ENCODE data around the gene APH1B.

The APH1B gene

GRCh38 chr15:63347074-63347857 lies 69.9 kb downstream of the APH1B start:
- no peak for DNase-seq (ENCODE audit: low spot score)

GRCh38 chr15:63348392-63348791 lies 71.0 kb downstream of the APH1B start:
- Histone ChIP-seq H3K18ac (ENCODE audit: low read length) (no peak overlapping the region), H3K4ac (ENCODE audit: low read length) (no peak overlapping the region), H3K9ac (ENCODE audit: low read depth, low read length, poor library complexity) (no peak overlapping the region), H3K23ac (ENCODE audit: low read depth, low read length, poor library complexity) (no peak overlapping the region), H2AK5ac (ENCODE audit: low read depth, low read length) (no peak overlapping the region), H3K9me3 (replicated peaks in 1 of 2; ENCODE audit: control insufficient read depth in 2 of 2, insufficient read depth in 1 of 2, low read depth in 1 of 2, low read length in 2 of 2) (no peaks in the 10 kb centered on the region), H2BK120ac (ENCODE audit: low read depth, low read length) (no peak overlapping the region), H3K4me1 (ENCODE audit: control insufficient read depth in 2 of 2, insufficient read depth in 1 of 2, low read depth in 1 of 2, low read length in 2 of 2) (peaks cover 0 to 9% of the 10 kb centered on the region in 2 donors), H2BK5ac (ENCODE audit: low read length) (no peak overlapping the region), H3K4me2 (ENCODE audit: insufficient read depth, low read length, poor library complexity, severe bottlenecking) (no peak overlapping the region), H3K4me3 (ENCODE audit: low read length in 2 of 2) (no peak overlapping the region), H3K27me3 (ENCODE audit: control insufficient read depth in 3 of 3, insufficient read depth in 3 of 3, low read depth in 1 of 3, low read length in 3 of 3) (peaks cover 0 to 16% (median 3%) of the 10 kb centered on the region in 3 experiments), H3K14ac (ENCODE audit: low read length) (no peak overlapping the region), H3K79me1 (ENCODE audit: low read depth, low read length) (no peaks in the 10 kb centered on the region), H3K36me3 (replicated peaks in 1 of 2; ENCODE audit: control insufficient read depth in 2 of 2, insufficient read depth in 2 of 2, low read length in 2 of 2) (no peaks in the 10 kb centered on the region), H4K91ac (ENCODE audit: low read depth, low read length, poor library complexity) (no peak overlapping the region), H4K8ac (ENCODE audit: low read depth, low read length) (no peak overlapping the region), H2BK12ac (ENCODE audit: low read length) (no peak overlapping the region), H3K27ac (replicated peaks; ENCODE audit: low read length) (no peak overlapping the region), H2BK15ac (ENCODE audit: low read length) (no peak overlapping the region), H2AFZ (ENCODE audit: low read length) (peak overlapping the region; percentile 25)
- WGBS, 2 donors (ENCODE audit: extremely low coverage in 2 of 2, insufficient read length in 2 of 2, insufficient replicate concordance in 1 of 2): no CpG with 5 or more reads among the region's 7 CpGs
- DNase-seq (ENCODE audit: low spot score): no peak

More at GRCh38 chr15:63347074-63347857, 69.9 kb downstream of the APH1B start:
- peaks cover 0 to 16% (median 3%) of the 10 kb centered on the region in 3 experiments for H3K27me3 ChIP-seq (ENCODE audit: control insufficient read depth in 3 of 3, insufficient read depth in 3 of 3, low read depth in 1 of 3, low read length in 3 of 3)
- H3K27ac ChIP-seq (replicated peaks; ENCODE audit: low read length): no peak overlapping the region
- H4K8ac ChIP-seq (ENCODE audit: low read depth, low read length): no peak overlapping the region
- no peak overlapping the region for H2AFZ ChIP-seq (ENCODE audit: low read length)
- H2BK120ac ChIP-seq (ENCODE audit: low read depth, low read length): no peak overlapping the region
- H3K4me2 ChIP-seq (ENCODE audit: insufficient read depth, low read length, poor library complexity, severe bottlenecking): no peak overlapping the region
- H3K14ac ChIP-seq (ENCODE audit: low read length): no peak overlapping the region
- H3K9ac ChIP-seq (ENCODE audit: low read depth, low read length, poor library complexity): no peak overlapping the region
- H3K4ac ChIP-seq (ENCODE audit: low read length): no peak overlapping the region
- no peak overlapping the region for H2BK12ac ChIP-seq (ENCODE audit: low read length)
- no CpG with 5 or more reads among the region's 6 CpGs for WGBS, 2 donors (ENCODE audit: extremely low coverage in 2 of 2, insufficient read length in 2 of 2, insufficient replicate concordance in 1 of 2)
- no peak overlapping the region for H3K23ac ChIP-seq (ENCODE audit: low read depth, low read length, poor library complexity)
- no peaks in the 10 kb centered on the region for H3K79me1 ChIP-seq (ENCODE audit: low read depth, low read length)
- no peak overlapping the region for H2BK15ac ChIP-seq (ENCODE audit: low read length)
- no peaks in the 10 kb centered on the region for H3K36me3 ChIP-seq (replicated peaks in 1 of 2; ENCODE audit: control insufficient read depth in 2 of 2, insufficient read depth in 2 of 2, low read length in 2 of 2)
- no peak overlapping the region for H2AK5ac ChIP-seq (ENCODE audit: low read depth, low read length)
- H4K91ac ChIP-seq (ENCODE audit: low read depth, low read length, poor library complexity): no peak overlapping the region
- H3K4me1 ChIP-seq (ENCODE audit: control insufficient read depth in 2 of 2, insufficient read depth in 1 of 2, low read depth in 1 of 2, low read length in 2 of 2): peaks cover 0 to 9% of the 10 kb centered on the region in 2 donors
- H3K9me3 ChIP-seq (replicated peaks in 1 of 2; ENCODE audit: control insufficient read depth in 2 of 2, insufficient read depth in 1 of 2, low read depth in 1 of 2, low read length in 2 of 2): no peaks in the 10 kb centered on the region
- H2BK5ac ChIP-seq (ENCODE audit: low read length): no peak overlapping the region
- no peak overlapping the region for H3K4me3 ChIP-seq (ENCODE audit: low read length in 2 of 2)
- H3K18ac ChIP-seq (ENCODE audit: low read length): no peak overlapping the region

- H3K27me3 ChIP-seq (ENCODE audit: control insufficient read depth in 3 of 3, insufficient read depth in 3 of 3, low read depth in 1 of 3, low read length in 3 of 3): peaks cover 0 to 13% (median 3%) of the 10 kb centered on the region in 3 experiments
- H3K27ac ChIP-seq (replicated peaks; ENCODE audit: low read length): no peak overlapping the region
- H3K4me2 ChIP-seq (ENCODE audit: insufficient read depth, low read length, poor library complexity, severe bottlenecking): no peak overlapping the region
- H3K23ac ChIP-seq (ENCODE audit: low read depth, low read length, poor library complexity): no peak overlapping the region
- no peak overlapping the region for H2AFZ ChIP-seq (ENCODE audit: low read length)
- WGBS, 2 donors (ENCODE audit: extremely low coverage in 2 of 2, insufficient read length in 2 of 2, insufficient replicate concordance in 1 of 2): no CpG with 5 or more reads among the region's 6 CpGs
- DNase-seq (ENCODE audit: low spot score): no peak
- H2BK5ac ChIP-seq (ENCODE audit: low read length): no peak overlapping the region
- no peak overlapping the region for H3K9ac ChIP-seq (ENCODE audit: low read depth, low read length, poor library complexity)
- peaks cover 0 to 9% of the 10 kb centered on the region in 2 donors for H3K4me1 ChIP-seq (ENCODE audit: control insufficient read depth in 2 of 2, insufficient read depth in 1 of 2, low read depth in 1 of 2, low read length in 2 of 2)
- H3K36me3 ChIP-seq (replicated peaks in 1 of 2; ENCODE audit: control insufficient read depth in 2 of 2, insufficient read depth in 2 of 2, low read length in 2 of 2): no peaks in the 10 kb centered on the region
- no peak overlapping the region for H4K91ac ChIP-seq (ENCODE audit: low read depth, low read length, poor library complexity)
- H3K9me3 ChIP-seq (replicated peaks in 1 of 2; ENCODE audit: control insufficient read depth in 2 of 2, insufficient read depth in 1 of 2, low read depth in 1 of 2, low read length in 2 of 2): no peaks in the 10 kb centered on the region
- H2BK12ac ChIP-seq (ENCODE audit: low read length): no peak overlapping the region
- no peak overlapping the region for H3K4ac ChIP-seq (ENCODE audit: low read length)
- H3K14ac ChIP-seq (ENCODE audit: low read length): peak overlapping the region; percentile 50
- H2AK5ac ChIP-seq (ENCODE audit: low read depth, low read length): no peak overlapping the region
- H3K4me3 ChIP-seq (ENCODE audit: low read length in 2 of 2): no peak overlapping the region
- no peak overlapping the region for H4K8ac ChIP-seq (ENCODE audit: low read depth, low read length)
- no peak overlapping the region for H3K18ac ChIP-seq (ENCODE audit: low read length)
- no peak overlapping the region for H2BK120ac ChIP-seq (ENCODE audit: low read depth, low read length)
- no peaks in the 10 kb centered on the region for H3K79me1 ChIP-seq (ENCODE audit: low read depth, low read length)
- no peak overlapping the region for H2BK15ac ChIP-seq (ENCODE audit: low read length)
Observed at GRCh38 chr15:63349156-63349555, 71.8 kb downstream of the APH1B start.

GRCh38 chr15:63349621-63350020 lies 72.2 kb downstream of the APH1B start:
- Histone ChIP-seq H3K18ac (ENCODE audit: low read length) (no peak overlapping the region), H3K4ac (ENCODE audit: low read length) (no peak overlapping the region), H3K23ac (ENCODE audit: low read depth, low read length, poor library complexity) (no peak overlapping the region), H3K79me1 (ENCODE audit: low read depth, low read length) (no peaks in the 10 kb centered on the region), H2BK15ac (ENCODE audit: low read length) (no peak overlapping the region), H3K4me1 (ENCODE audit: control insufficient read depth in 2 of 2, insufficient read depth in 1 of 2, low read depth in 1 of 2, low read length in 2 of 2) (peaks cover 0 to 9% of the 10 kb centered on the region in 2 donors), H3K4me2 (ENCODE audit: insufficient read depth, low read length, poor library complexity, severe bottlenecking) (no peak overlapping the region), H2AFZ (ENCODE audit: low read length) (no peak overlapping the region), H3K14ac (ENCODE audit: low read length) (no peak overlapping the region), H3K27ac (replicated peaks; ENCODE audit: low read length) (no peak overlapping the region), H2BK12ac (ENCODE audit: low read length) (no peak overlapping the region), H2BK120ac (ENCODE audit: low read depth, low read length) (no peak overlapping the region), H4K8ac (ENCODE audit: low read depth, low read length) (no peak overlapping the region), H3K27me3 (ENCODE audit: control insufficient read depth in 3 of 3, insufficient read depth in 3 of 3, low read depth in 1 of 3, low read length in 3 of 3) (peaks cover 0 to 13% (median 3%) of the 10 kb centered on the region in 3 experiments), H3K4me3 (ENCODE audit: low read length in 2 of 2) (no peak overlapping the region), H3K36me3 (replicated peaks in 1 of 2; ENCODE audit: control insufficient read depth in 2 of 2, insufficient read depth in 2 of 2, low read length in 2 of 2) (no peaks in the 10 kb centered on the region), H3K9me3 (replicated peaks in 1 of 2; ENCODE audit: control insufficient read depth in 2 of 2, insufficient read depth in 1 of 2, low read depth in 1 of 2, low read length in 2 of 2) (no peaks in the 10 kb centered on the region), H2AK5ac (ENCODE audit: low read depth, low read length) (no peak overlapping the region), H2BK5ac (ENCODE audit: low read length) (no peak overlapping the region), H4K91ac (ENCODE audit: low read depth, low read length, poor library complexity) (no peak overlapping the region), H3K9ac (ENCODE audit: low read depth, low read length, poor library complexity) (no peak overlapping the region)
- DNase-seq (ENCODE audit: low spot score): no peak
- WGBS, 2 donors (ENCODE audit: extremely low coverage in 2 of 2, insufficient read length in 2 of 2, insufficient replicate concordance in 1 of 2): no CpG with 5 or more reads among the region's 5 CpGs
